Keratinocyte (primary cell): ENCODE results near the gene ALK. TPM values are rescaled to one million over a fixed set of nuclear protein-coding genes. Genes with fewer than 3 reads are reported as not detected.

Experiments
- DNase-seq: peaks from one replicate; pipeline ENCODE4 v3.0.0-alpha.2; 2011; ENCODE audit warnings: low read depth, missing footprints, low spot score
- FAIRE-seq: peaks from 2 replicates; lab custom pipeline; 2011; peaks lifted over from hg19 to GRCh38; lab: Jason Lieb, UNC
- H2AFZ ChIP-seq: 2 replicates; pipeline ENCODE4 v1.6.0; 2012; ENCODE audit warnings: low read length, control low read depth, inconsistent platforms; ENCODE audit not compliant: control insufficient read depth
- H3K27ac ChIP-seq: 2 replicates; pipeline ENCODE4 v1.5.1; 2011; ENCODE audit warnings: low read length; ENCODE audit not compliant: control insufficient read depth, insufficient read depth
- H3K27me3 ChIP-seq: 3 replicates; pipeline ENCODE4 v1.6.0; 2011; ENCODE audit warnings: low read length; ENCODE audit not compliant: control insufficient read depth, insufficient read depth; ENCODE audit errors: extremely low read depth
- H3K36me3 ChIP-seq, 2 experiments: 2 replicates in 1 of 2; 3 replicates in 1 of 2; pipeline ENCODE4 v1.5.1; 2011; ENCODE audit warnings: low read length in 2 of 2, mild to moderate bottlenecking in 1 of 2; ENCODE audit not compliant: control insufficient read depth in 2 of 2, insufficient read depth in 2 of 2; ENCODE audit errors: extremely low read depth in 1 of 2
- H3K4me1 ChIP-seq: 3 replicates; pipeline ENCODE4 v1.5.1; 2011; ENCODE audit warnings: low read length; ENCODE audit not compliant: control insufficient read depth, insufficient read depth; ENCODE audit errors: extremely low read depth
- H3K4me2 ChIP-seq: 3 replicates; pipeline ENCODE4 v1.6.0; 2011; ENCODE audit warnings: low read depth, low read length; ENCODE audit not compliant: control insufficient read depth, insufficient read depth; ENCODE audit errors: extremely low read depth
- H3K4me3 ChIP-seq, 3 experiments: fragments of 200-600 bp in 1 of 3; sonication (generic) in 1 of 3; 2 replicates in 2 of 3; 3 replicates in 1 of 3; pipeline ENCODE4 v1.5.1; 2011 to 2016; ENCODE audit warnings: low read length in 3 of 3, mild to moderate bottlenecking in 3 of 3, control low read depth in 2 of 3, inconsistent platforms in 1 of 3, low read depth in 1 of 3, mixed read lengths in 1 of 3, mixed run types in 1 of 3, moderate library complexity in 1 of 3; ENCODE audit not compliant: control insufficient read depth in 2 of 3, insufficient read depth in 2 of 3; ENCODE audit errors: extremely low read depth in 1 of 3
- H3K79me2 ChIP-seq: 2 replicates; pipeline ENCODE4 v1.6.0; 2012; ENCODE audit warnings: low read length; ENCODE audit not compliant: control insufficient read depth, insufficient read depth
- H3K9ac ChIP-seq: 3 replicates; pipeline ENCODE4 v1.6.0; 2011; ENCODE audit warnings: low read length; ENCODE audit not compliant: control insufficient read depth, insufficient read depth; ENCODE audit errors: extremely low read depth
- H3K9me1 ChIP-seq: 3 replicates; pipeline ENCODE4 v1.6.0; 2011; ENCODE audit warnings: low read length; ENCODE audit not compliant: control insufficient read depth, insufficient read depth; ENCODE audit errors: extremely low read depth
- H3K9me3 ChIP-seq: 2 replicates; pipeline ENCODE4 v1.5.1; 2012; ENCODE audit warnings: low read depth, low read length; ENCODE audit not compliant: control insufficient read depth
- H4K20me1 ChIP-seq: 3 replicates; pipeline ENCODE4 v1.6.0; 2011; ENCODE audit warnings: low read length; ENCODE audit not compliant: control insufficient read depth, insufficient read depth; ENCODE audit errors: extremely low read depth
- EZH2 ChIP-seq: IDR thresholded peaks from one replicate; pipeline ENCODE4 v1.6.1; 2012; ENCODE audit warnings: inconsistent platforms, mild to moderate bottlenecking, low read length, moderate library complexity
- dilution Hi-C: fragments of 300-500 bp; cut with MboI; formaldehyde crosslinking; loops from one replicate; pipeline ENCODE4 v1.7.0; 2020; ENCODE audit warnings: low sequenced_read_pairs; ENCODE audit not compliant: extremely low pct_ligation_motif_present
- polyA plus RNA-seq, 5 experiments: library from polyadenylated mRNA; depleted of rRNA in 3 of 5; stranded (reverse) in 3 of 5; stranded (forward) in 1 of 5; unstranded in 1 of 5; fragments of >200 nt; gene quantifications; 1 replicate in 1 of 5; 2 replicates in 3 of 5; 3 replicates in 1 of 5; pipeline versions ENCODE4 v1.2.1 to v1.2.3, GENCODE V29; 2011 to 2012; ENCODE audit warnings: missing spikeins in 2 of 5, low read depth in 1 of 5, low replicate concordance in 1 of 5
- TF ChIP-seq, protein P1 (sequence below), 3 experiments: IDR thresholded peaks in 1 of 3; conservative IDR thresholded peaks in 1 of 3; optimal IDR thresholded peaks in 1 of 3; 2 replicates in 2 of 3; 3 replicates in 1 of 3; pipeline versions ENCODE3 to v1.5.1; 2011; ENCODE audit warnings: low read length in 3 of 3, mild to moderate bottlenecking in 3 of 3, moderate library complexity in 2 of 3, control low read depth in 1 of 3, inconsistent platforms in 1 of 3; ENCODE audit not compliant: insufficient read depth in 2 of 3; ENCODE audit errors: extremely low read depth in 1 of 3

ALK gene
- polyA plus RNA-seq, 1 donor (not counting 4 experiments of a cell fraction or from before 2014, with no cell fraction given), result not detected

DNA sequence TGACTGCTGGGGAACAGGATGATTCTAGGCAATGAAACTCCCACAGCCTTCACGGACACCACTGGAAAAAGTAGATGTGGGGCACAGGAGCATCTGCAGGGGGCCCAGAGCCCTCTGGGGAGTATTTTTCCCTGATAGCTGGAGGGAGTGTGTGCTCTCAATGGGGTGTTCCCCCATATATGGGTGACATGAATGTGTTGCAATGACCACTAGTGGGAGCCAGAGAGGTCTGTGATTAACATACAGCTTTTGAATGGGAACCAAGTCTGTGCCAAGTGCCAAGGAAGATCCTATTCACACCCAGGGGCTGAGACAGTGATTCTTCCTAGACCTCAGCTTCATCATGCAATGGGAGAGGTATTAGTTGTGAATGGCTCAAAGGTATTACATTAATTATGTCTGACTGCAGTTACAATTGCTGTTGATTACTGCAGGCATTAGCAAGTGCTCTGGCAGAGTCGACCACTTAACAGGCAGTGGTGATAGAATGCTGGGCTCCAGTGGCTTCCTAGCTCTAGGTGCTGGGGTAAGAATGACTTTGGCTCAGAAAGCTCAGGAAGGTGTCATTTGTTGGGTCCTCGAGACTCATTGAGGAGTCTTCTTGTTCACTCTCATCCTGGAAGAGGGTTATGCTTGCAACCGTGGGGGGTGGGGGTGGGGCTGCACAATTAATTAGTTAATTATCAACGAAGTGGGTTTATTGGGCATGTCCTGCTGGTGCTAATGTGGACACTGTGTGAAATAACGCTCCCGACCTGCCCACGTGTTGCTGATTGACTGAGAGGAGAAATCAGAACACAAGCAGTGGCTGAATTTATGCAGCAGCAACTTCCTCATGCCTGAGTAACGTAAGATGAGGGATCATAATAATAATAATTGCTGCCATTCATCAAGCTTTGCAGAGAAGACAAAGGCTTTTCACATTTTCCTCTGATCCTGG, 612.0 kb downstream of the ALK start:
- dilution Hi-C loops, result no loop called here
- Histone ChIP-seq H3K27ac (no peak overlapping the region), H3K9ac (no peak overlapping the region), H3K27me3 (no peaks in the 10 kb centered on the region), H3K9me1 (no peaks in the 10 kb centered on the region), H3K79me2 (no peaks in the 10 kb centered on the region), H3K4me1 (peaks cover 1% of the 10 kb centered on the region), H2AFZ (no peak overlapping the region), H3K36me3 (no peaks in the 10 kb centered on the region), H3K4me3 (no peak overlapping the region), H3K9me3 (no peaks in the 10 kb centered on the region), H4K20me1 (no peaks in the 10 kb centered on the region), H3K4me2 (no peak overlapping the region)
- TF ChIP-seq EZH2, result no peak
- TF ChIP-seq, protein P1, sequence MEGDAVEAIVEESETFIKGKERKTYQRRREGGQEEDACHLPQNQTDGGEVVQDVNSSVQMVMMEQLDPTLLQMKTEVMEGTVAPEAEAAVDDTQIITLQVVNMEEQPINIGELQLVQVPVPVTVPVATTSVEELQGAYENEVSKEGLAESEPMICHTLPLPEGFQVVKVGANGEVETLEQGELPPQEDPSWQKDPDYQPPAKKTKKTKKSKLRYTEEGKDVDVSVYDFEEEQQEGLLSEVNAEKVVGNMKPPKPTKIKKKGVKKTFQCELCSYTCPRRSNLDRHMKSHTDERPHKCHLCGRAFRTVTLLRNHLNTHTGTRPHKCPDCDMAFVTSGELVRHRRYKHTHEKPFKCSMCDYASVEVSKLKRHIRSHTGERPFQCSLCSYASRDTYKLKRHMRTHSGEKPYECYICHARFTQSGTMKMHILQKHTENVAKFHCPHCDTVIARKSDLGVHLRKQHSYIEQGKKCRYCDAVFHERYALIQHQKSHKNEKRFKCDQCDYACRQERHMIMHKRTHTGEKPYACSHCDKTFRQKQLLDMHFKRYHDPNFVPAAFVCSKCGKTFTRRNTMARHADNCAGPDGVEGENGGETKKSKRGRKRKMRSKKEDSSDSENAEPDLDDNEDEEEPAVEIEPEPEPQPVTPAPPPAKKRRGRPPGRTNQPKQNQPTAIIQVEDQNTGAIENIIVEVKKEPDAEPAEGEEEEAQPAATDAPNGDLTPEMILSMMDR (optimal IDR thresholded peaks at IDR 0.05 in 1 of 3, IDR thresholded peaks at IDR 0.05 in 1 of 3, conservative IDR thresholded peaks at IDR 0.05 in 1 of 3; ENCODE audit: extremely low read depth in 1 of 3, insufficient read depth in 2 of 3, low read length in 3 of 3), result peak; percentile 85 to 92 (median 87)
- DNase-seq, result no peak
- FAIRE-seq, result peak; percentile 86

DNA sequence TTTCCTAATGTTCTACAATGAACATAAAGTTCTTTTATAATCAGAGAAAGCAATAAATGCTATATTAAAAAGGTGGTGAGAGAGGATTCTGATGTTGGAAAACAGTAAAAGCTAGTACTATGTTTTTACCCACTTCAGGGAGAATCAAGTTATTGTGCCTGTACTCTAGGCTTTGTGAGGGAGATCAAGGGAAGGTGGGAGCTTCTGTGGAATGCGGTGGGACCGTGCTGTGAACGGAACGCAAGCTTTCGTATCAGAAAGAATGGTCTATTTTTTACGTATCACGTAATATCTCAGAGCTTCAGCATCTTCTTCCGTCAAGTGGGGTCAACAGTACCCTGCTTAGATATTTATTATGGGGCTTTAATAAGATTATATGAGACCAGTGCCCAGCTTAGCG, 613.0 kb downstream of the ALK start:
- FAIRE-seq (no peak), DNase-seq (no peak)
- Histone ChIP-seq H3K4me1 (no peaks in the 10 kb centered on the region), H2AFZ (no peak overlapping the region), H4K20me1 (no peaks in the 10 kb centered on the region), H3K79me2 (no peaks in the 10 kb centered on the region), H3K4me2 (no peak overlapping the region), H3K9ac (no peak overlapping the region), H3K9me3 (no peaks in the 10 kb centered on the region), H3K27me3 (no peaks in the 10 kb centered on the region), H3K9me1 (no peaks in the 10 kb centered on the region), H3K36me3 (no peaks in the 10 kb centered on the region), H3K4me3 (no peak overlapping the region), H3K27ac (no peak overlapping the region)
- TF ChIP-seq, protein P1 (optimal IDR thresholded peaks at IDR 0.05 in 1 of 3, IDR thresholded peaks at IDR 0.05 in 1 of 3, conservative IDR thresholded peaks at IDR 0.05 in 1 of 3; ENCODE audit: extremely low read depth in 1 of 3, insufficient read depth in 2 of 3, low read length in 3 of 3), result no peak
- TF ChIP-seq EZH2, result no peak
- dilution Hi-C loops, result no loop called here
